GM19043 (cell line): ENCODE data around the gene ZNF664.

Source experiments
- ATAC-seq: cut with Tn5 transposase; IDR thresholded peaks from one replicate; pipeline ENCODE4 v1.9.1; 2021; ENCODE audit warnings: low read depth; ENCODE audit not compliant: unreplicated experiment

ZNF664 gene

DNA sequence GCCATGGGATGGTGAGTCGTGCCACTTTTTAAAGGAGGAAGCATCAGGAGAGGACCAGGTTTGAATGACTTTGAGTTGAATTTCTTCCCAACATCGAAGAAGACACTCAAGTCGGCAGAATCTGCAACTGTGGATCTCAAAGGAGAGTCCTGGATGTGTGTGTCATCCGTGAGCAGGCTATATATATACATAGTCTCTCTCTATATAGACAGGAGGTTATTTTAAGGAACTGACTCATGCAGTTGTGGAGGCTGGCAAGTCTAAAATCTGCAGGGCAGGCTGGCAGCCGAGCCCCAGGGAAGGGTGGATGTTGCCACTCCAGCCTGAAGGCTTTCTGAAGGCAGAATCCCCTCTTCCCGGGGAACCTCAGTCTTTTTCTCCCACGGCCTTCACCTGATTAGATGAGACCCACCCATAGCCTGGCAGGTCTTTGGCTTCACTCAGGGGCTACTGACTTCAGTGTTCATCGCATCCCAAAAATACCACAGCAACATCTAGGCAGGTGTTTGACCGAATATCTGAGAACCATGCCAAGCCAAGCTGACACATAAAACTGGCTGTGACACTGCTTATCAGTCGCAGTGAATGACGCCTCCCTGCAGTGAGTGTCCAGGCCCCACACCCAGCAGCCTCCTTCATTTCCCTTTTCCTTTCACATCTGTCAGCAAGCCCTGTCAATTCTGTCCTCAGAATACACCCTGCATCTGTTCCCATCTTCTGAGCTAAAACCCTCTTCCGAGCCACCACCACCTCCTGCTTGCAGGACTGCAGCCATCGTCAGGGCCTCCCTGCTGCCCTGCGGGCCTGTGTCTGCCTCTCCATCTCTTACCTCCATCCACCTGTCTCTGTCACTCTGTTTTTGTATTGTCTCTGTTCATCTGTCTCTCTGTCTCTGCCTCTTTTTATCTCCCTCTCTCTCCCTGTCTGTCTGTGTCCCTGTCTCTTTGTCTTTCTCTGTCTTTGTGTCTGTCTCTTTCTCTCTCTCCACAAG lies 54.0 kb downstream of the ZNF664 start:
- no peak for ATAC-seq

DNA sequence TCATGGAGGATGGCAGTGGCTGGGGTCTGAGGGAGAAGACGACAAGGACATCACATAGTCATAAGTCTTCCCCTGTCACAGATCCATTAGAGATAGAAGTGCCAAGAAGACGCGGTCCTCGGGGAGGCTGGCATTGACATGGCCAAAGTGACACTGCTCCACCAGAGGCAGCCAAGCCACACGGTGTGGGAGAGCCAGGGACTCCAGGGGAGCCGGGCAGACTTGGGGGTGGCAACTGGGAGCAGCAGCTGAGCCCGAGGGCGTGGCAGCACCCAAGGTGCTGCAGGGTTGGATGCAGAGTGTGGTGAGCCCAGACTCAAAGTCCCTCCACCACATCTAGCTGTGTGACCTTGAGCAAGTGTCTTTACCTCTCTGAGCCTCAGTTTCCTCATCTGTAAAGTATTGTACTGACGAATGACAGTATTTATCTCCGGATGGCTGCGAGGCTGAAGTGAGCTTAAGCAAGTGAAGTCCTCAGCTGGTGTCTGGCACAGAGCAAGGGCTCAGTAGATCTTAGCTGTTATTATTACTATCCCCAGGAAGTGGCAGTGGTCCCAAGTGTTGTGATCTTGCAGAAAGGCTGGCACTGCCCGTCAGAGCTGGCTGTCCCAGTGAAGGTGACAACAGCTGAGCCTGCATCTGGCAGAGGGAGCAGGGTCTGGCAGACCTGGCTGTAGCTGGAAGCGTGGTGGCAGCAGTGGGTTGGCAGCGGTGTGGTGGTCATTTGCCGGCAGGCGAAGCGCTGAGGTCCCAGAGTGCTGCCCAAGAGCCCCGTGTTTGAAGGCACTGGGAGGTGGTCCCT lies 54.9 kb downstream of the ZNF664 start:
- ATAC-seq = no peak

DNA sequence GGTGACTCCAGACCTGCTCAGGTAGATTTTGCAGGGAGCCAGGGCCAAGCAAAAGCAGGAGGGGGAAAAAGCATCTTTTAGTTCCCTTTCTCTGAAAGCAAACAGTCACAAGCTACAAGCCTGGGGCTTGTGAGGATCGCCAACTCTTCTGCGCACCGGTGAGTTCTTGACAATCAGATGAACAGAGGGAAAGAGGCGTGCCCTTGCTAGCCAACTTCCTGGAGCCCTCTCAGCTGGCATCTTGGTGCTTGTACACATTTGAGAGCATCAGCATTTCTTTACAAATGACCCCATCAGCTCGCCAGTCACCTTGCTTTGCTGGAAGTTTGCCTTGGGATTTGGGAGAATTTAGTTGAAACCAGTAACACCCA lies 55.5 kb downstream of the ZNF664 start:
- no peak for ATAC-seq

DNA sequence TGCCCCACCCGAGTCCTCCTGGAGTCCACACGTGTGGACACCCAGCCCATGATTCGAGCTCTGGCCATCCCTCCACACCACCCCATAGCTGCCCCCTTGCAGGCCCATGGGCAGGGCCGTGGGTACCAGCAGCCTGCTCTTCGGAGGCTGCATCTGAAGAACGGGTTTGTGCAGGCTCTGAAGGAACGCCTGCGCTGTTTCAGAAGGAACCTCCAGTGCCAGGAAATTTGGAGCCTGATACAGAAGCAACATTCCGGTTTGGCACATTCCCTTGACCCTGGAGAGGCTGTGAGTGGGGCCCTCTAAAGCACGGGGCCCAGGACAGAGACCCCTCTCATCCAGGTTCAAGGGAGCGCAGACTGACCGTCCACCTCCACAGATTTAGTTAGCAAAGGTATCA lies 57.0 kb downstream of the ZNF664 start:
- no peak for ATAC-seq

DNA sequence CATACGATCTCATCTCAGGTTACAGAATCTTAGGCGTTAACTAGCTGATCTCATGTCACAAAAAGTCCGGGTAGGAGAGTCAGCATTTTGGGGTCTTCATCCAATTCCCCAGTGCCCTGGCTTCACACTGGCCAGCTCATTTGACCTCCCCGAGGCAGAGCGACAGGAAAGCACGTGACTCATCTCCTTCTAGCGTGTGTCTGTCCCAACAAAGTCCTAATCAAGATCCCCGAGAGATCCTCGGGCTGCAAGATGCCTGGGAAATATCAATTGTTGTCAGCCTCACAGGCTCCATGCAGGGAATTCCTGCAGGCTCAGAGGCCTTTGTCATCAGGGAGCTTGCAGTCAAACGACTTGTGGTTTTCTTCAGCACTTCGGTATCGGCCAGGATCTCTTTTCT lies 57.5 kb downstream of the ZNF664 start:
- no peak for ATAC-seq

DNA sequence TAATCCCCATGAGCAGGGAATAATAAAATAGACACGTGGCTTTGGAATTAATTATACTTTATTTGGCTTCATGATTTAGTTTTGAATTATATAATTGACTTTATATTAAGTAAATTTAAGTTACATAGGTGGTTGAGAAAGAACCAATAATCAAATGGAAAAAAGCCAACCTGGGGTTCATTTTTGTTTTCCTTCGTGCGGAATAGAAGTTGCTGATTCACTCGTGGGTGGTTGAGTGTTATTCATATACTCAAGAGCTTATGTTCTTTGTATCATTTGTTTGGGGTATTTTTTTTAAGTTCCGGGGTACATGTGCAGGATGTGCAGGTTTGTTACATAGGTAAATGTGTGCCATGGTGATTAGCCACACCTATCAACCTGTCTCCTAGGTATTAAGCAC lies 58.0 kb downstream of the ZNF664 start:
- no peak for ATAC-seq

DNA sequence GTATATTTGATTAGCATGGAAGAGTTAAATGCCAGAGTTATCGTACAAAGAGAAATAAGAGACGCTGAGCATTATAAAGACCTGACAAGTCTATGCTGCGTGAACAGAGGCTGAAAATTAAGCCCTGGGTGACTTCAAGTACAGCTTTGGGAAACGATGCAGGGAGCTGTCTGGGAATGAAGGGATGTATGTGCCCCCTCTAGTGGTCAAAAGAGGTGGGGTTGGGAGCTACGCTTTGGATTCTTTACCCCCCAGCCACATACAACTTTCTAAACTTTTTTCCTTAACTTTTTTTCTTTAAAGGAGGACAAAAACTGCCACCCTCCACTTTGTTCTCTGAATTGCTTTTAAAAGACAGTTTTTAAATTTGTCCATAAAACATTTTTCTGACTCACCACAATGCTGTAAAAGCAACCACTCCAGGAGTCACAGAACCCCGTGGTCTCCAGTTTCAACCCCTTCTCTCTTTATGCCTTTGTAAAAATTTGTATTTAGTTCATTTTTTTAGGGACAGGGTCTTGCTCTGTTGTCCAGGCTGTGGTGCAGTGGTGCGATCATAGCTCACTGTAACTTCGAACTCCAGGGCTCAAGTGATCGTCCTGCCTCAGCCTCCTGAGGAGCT lies 59.4 kb downstream of the ZNF664 start:
- ATAC-seq = no peak

DNA sequence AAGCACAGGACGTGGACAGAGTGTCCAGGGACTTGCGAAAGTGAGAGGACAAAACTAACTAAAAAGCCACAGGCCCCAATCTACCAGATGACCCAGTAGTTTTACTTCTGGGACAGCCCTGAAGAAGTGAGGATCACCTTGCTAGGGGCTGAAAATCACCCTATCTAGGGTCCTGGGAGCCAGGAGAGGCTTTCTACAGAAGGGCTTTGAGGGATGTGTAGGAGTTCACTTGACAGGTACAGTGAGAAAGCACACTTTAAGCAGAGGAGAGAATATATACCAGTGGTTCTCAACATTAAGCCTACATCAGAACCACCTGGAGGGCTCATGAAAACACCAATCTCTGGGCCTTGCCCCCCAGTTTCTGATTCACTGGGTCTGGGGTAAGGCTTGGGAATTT lies 60.8 kb downstream of the ZNF664 start:
- no peak for ATAC-seq

DNA sequence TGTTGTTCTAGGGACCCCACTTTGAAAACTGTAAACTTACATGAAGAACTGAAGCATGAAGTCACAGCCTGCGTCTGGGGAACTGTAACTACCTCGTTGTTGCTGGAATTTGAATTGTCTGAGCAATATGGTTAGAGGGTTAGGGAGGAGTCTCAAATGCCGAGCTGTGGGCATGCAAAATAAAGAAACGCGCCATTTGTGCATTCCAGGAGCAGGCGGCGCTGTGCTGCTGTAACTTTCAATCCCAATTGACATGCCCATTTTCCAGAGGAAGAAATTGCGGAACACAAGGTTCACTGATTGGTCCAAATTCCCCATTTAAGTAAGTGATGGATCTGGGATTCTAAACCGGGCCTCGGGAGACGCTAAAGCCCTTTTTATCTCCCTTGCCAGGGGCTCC lies 61.3 kb downstream of the ZNF664 start:
- no peak for ATAC-seq

DNA sequence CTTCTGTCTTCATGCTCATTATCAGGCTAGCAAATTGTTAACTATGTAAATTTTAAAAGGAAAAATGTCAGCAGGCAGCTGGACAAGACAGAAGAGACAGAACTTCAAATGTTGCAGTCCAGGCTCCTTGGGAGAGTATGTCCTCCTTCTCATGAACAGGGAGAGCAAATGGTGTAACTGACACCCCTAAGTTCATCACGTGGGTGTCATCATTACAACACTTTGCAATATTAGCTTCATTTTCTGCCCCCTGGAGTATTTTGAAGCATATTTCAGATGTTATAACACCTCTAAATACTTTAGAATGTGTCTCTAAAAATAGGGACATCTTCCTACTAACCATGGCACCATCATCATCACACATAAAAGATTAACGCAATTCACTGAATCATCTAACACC lies 62.1 kb downstream of the ZNF664 start:
- no peak for ATAC-seq

DNA sequence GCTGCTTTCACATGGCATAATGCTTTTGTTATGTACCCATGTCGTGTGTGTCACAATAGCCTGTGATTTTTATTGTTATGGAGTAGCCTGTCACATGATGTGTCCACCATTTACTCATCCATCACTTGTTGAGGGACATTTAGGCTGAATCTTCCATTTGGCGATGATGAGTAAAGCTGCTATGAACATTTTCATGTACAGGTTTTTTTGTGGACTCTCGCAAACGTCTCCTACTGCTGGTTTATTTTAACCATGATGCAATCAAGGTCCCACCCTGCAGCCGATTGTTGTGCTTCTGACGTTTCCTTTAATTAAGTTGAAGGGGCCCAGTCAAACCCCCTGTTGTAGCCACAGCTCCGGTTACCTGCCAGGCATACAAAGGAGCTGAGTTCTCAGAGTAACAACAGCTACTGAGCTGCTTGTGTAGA lies 63.2 kb downstream of the ZNF664 start:
- no peak for ATAC-seq

DNA sequence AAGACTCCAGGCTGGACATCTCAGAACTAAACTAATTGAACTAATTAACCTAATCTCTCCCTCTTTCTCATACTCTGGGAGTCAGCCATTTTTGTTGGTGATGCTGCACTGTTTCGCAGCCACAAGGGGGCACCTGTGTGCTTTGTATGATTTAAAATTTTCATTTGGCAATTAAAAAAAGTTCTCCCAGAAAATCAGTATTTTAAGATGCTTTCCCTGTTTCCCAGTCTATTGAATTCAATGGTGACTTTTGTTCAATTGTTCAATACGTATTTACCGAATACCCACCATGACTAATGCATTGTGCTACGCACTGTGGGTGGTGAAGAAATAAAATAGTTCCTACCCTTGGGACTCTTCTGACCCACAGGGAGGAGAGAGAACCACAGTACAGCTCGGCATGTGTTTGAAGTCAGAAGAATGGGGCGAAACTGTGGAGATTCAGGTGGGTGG lies 63.7 kb downstream of the ZNF664 start:
- no peak for ATAC-seq

DNA sequence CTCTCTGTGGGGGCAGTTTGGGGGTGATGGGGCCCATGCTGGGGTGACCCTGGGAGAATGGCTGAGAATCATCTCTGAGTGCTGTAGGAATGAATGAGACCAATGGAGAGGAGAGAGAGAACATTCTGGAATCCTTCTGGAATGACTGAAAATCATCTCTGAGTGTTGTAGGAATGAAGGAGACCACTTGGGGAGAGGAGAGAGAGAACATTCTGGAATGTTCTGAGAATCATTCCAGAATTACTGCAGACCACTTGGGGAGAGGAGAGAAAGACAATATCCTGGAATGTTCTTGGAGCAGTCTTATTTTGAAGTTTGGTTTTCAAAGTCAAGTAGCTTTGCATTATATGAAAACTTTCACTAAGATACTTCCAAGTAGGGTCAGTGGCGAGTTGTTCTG lies 64.3 kb downstream of the ZNF664 start:
- ATAC-seq = no peak

DNA sequence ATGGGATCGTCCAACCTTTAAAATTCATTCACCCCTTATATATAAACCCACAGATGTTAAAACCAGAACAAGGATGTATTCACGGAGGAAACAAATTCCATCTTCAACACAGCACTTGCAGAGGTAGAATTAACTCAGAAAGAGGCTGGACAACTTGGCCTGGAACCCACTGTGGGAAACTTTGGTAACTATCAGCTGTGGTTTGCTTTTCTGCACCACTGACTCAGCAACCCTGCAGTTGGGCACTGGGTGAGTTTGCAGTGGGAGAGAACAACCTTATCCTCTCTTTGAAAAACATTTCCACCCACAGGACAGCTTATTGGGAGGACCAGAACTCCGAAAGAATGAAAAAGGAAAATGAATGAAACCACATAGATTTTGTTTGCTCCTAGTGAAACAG lies 66.3 kb downstream of the ZNF664 start:
- ATAC-seq = no peak

DNA sequence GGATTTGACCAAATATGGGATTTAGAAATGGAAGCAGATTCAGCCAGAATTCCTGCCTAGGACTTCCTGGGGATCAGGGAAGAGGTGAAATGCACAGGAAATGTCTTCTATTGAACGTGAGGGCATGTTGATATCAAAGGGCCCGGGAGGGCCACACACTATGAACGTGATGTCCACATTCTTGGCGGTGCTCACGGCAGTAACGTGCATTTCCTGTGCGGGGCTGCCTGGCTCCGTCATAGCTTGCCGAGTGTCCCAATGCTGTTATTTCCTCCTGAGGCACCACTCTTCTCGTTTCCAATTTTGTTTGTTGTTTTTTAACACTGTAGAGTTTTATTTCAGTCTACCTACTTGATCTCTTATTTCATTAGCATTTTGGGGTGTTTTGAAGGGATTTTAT lies 67.3 kb downstream of the ZNF664 start:
- no peak for ATAC-seq

DNA sequence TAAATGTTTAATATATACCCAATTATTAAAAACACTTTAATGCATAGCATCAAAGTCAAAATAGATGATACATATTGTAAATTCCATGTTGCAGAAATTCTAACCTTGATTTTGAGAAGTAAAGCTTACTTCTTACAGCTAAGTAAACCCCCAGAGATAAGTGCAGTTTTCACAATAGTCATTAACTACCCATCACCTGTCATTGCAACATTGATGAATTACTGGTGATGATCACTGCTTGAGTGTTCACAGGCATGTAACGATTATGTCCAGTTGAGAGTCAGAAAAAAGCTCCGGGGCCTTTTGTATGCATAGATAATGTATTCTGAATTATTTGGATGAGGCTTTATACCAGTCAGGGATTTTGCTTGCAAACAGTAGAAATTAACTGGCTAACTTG lies 67.7 kb downstream of the ZNF664 start:
- no peak for ATAC-seq

DNA sequence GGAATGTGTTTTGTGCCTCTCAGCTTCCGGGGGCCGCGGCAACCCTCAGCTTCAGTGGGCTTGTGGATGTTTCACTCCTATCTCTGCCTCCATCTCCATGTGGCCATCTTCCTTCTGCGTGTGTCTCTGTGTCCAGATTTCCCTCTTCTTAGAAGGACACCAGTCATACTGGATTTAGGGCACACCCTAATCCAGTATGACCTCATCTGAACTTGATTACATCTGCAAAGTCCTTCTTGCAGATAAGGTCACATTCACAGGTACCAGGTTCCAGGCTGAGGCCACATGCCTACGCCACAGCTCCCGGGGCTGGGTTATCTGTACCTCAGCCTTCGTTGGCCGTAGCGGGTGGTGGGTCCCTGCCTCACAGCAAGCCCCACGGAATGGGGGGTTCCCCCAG lies 68.9 kb downstream of the ZNF664 start:
- no peak for ATAC-seq

DNA sequence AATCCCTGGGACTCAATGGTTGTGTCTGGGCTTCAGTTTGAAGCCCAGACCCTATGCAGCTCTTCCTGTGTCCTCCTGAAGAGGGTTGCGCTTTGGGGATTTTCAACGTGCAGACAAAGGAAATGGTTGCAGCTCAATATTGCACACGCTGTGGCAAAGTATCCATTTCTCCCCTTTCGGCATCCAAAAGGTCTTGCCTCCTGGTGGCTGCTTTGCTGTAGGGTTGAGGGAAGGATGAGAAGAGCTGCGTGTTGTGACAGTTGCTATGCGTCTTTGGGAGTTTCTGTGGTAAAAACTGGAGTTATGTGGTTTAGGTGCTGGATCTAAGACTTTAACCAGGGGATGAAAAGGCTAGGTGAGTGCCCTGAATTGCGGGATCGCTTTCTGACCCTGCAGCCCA lies 71.0 kb downstream of the ZNF664 start:
- no peak for ATAC-seq

DNA sequence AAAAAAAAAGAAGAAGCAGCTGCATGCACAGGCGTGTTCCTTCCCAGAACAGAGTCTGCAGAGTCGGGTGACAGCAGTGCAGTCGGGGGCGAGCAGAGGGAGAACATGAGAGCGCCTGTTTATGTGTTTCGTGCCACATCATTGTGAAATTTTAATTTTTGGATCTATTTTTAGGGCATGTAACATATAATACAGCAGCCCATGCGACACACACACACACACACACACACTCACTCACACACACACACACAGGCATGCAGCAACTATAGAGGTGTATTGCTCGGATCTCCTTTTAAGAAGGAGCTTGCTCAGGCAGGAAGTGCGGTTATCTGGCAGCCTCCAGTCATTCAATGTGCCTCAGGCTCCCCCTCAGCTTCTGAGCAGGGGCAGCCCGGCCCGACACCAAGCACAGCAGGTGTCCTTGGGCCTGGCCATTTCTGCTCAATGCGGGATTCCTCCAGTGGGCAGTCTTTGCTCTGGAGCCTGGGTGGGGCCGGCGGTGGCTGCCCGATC lies 71.8 kb downstream of the ZNF664 start:
- no peak for ATAC-seq

DNA sequence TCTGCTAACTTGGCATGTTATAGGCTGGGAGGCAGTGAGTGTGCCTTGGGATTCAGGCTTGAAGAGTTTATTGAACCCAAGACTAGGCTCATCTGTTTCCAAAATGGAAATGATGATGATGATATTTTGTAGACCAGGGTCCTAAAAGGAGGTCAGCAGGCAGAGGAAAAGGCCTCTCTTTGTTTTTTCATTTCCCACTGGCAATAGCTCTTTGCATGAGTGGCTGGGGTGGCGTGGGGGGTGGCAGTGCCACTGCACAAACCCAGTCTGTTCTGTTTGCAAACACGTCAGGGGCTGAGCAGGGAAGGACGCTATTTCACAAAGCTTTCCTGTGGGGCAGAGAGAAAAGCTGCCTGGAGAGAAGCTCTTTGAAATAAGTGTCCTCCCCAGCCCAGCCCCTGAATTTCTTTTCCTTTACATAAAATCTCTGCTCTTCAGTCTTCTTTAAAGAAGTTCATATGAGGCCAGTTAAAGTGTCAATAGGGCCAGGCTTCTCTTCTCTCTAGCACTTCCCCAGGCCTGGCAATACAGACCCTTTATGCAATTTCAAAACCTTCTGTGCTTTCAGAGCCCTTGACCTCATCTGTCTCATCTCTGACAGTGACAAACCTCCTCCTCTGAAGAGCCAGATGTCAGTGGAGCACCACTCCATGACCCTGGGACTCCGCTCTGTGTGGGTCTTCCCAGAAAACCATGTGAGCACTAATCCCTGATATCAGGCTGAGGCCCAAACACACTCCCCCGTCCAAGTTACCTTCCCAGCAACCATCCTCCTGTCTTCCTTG lies 72.8 kb downstream of the ZNF664 start:
- no peak for ATAC-seq
